HepG2 (cell line): ENCODE measurements around the gene SPI1. TPM values are rescaled to one million over a fixed set of nuclear protein-coding genes. Genes with fewer than 3 reads are reported as not detected.

Experiments
- AGO1 ChIP-seq: fragments of 200-400 bp; formaldehyde crosslinking; IDR thresholded peaks from 2 replicates; pipeline ENCODE4 v1.6.1; 2017; ENCODE audit warnings: mild to moderate bottlenecking, low read depth, low read length, moderate library complexity; ENCODE audit not compliant: poor library complexity, severe bottlenecking
- CENPT ChIP-seq: sonication (generic); formaldehyde crosslinking; IDR thresholded peaks from 2 replicates; pipeline ENCODE4 v1.8.0; 2022; ENCODE audit warnings: low read depth, mild to moderate bottlenecking, moderate library complexity, missing genetic modification reagents
- ERF ChIP-seq: IDR thresholded peaks from 2 replicates; pipeline ENCODE4 v1.6.1; 2018; ENCODE audit warnings: missing biosample characterization, missing genetic modification reagents
- MTA1 ChIP-seq: sonication (generic); formaldehyde crosslinking; IDR thresholded peaks from 2 replicates; pipeline ENCODE4 v1.4.0; 2020; ENCODE audit warnings: missing genetic modification reagents, mild to moderate bottlenecking, borderline replicate concordance
- TARDBP ChIP-seq: sonication (generic); formaldehyde crosslinking; IDR thresholded peaks from 2 replicates; pipeline ENCODE4 v1.8.0; 2022; ENCODE audit warnings: mild to moderate bottlenecking, missing genetic modification reagents
- TBX3 ChIP-seq: fragments of 450-650 bp; IDR thresholded peaks from 2 replicates; pipeline ENCODE4 v1.6.1; 2017; ENCODE audit warnings: antibody characterized with exemption, mild to moderate bottlenecking, inconsistent platforms, borderline replicate concordance
- ZFP90 ChIP-seq: sonication (generic); formaldehyde crosslinking; IDR thresholded peaks from 2 replicates; pipeline ENCODE4 v1.8.0; 2022; ENCODE audit warnings: missing genetic modification reagents, mild to moderate bottlenecking, inconsistent platforms, borderline replicate concordance
- ZNF337 ChIP-seq: sonication (generic); formaldehyde crosslinking; IDR thresholded peaks from 2 replicates; pipeline ENCODE4 v1.5.1; 2020; ENCODE audit warnings: missing genetic modification reagents, low read depth, mild to moderate bottlenecking, borderline replicate concordance
- ZNF430 ChIP-seq: sonication (generic); formaldehyde crosslinking; IDR thresholded peaks from 2 replicates; pipeline ENCODE4 v1.9.0; 2021; ENCODE audit warnings: mild to moderate bottlenecking, missing genetic modification reagents
- ZNF891 ChIP-seq: sonication (generic); formaldehyde crosslinking; IDR thresholded peaks from 2 replicates; pipeline ENCODE4 v1.5.0; 2020; ENCODE audit warnings: mild to moderate bottlenecking, missing genetic modification reagents
- polyA plus RNA-seq, 8 experiments: library from polyadenylated mRNA; depleted of rRNA in 3 of 8; stranded (reverse) in 7 of 8; unstranded in 1 of 8; fragments of >200 nt; fragmentation: Illumina TruSeq in 4 of 8; extraction: Trizol in 4 of 8; gene quantifications; 2 replicates each; pipeline versions ENCODE4 v1.2.1 to v1.2.3, GENCODE V29; 2011 to 2016; ENCODE audit warnings: low read depth in 4 of 8, missing spikeins in 1 of 8, mixed read lengths in 1 of 8; ENCODE audit not compliant: insufficient read depth in 1 of 8
- total RNA-seq, 5 experiments: library from RNA; depleted of rRNA; stranded (reverse); fragments of >200 nt; fragmentation: Illumina TruSeq; extraction: Trizol; gene quantifications; 2 replicates each; pipeline ENCODE4 v1.2.3, GENCODE V29; 2016; ENCODE audit warnings: low read depth in 1 of 5
- TF ChIP-seq, protein P1 (sequence below): sonication (generic); formaldehyde crosslinking; IDR thresholded peaks from 2 replicates; pipeline ENCODE4 v1.4.0; 2020; ENCODE audit warnings: missing genetic modification reagents, borderline replicate concordance
- TF ChIP-seq, protein P2 (sequence below): sonication (generic); formaldehyde crosslinking; IDR thresholded peaks from 2 replicates; pipeline ENCODE4 v1.5.1; 2020; ENCODE audit warnings: missing genetic modification reagents, mild to moderate bottlenecking, borderline replicate concordance
- TF ChIP-seq, protein P3 (sequence below): sonication (generic); formaldehyde crosslinking; IDR thresholded peaks from 2 replicates; pipeline ENCODE4 v1.5.1; 2020; ENCODE audit warnings: mild to moderate bottlenecking, missing genetic modification reagents
- TF ChIP-seq, protein P4 (sequence below): sonication (generic); formaldehyde crosslinking; IDR thresholded peaks from 2 replicates; pipeline ENCODE4 v1.8.1; 2023; ENCODE audit warnings: mild to moderate bottlenecking, moderate library complexity, missing genetic modification reagents

SPI1 gene
- total and polyA plus RNA-seq, 2 of the 13 experiments (the other 11 are each of a cell fraction or from before 2014, with no cell fraction given): not detected

DNA sequence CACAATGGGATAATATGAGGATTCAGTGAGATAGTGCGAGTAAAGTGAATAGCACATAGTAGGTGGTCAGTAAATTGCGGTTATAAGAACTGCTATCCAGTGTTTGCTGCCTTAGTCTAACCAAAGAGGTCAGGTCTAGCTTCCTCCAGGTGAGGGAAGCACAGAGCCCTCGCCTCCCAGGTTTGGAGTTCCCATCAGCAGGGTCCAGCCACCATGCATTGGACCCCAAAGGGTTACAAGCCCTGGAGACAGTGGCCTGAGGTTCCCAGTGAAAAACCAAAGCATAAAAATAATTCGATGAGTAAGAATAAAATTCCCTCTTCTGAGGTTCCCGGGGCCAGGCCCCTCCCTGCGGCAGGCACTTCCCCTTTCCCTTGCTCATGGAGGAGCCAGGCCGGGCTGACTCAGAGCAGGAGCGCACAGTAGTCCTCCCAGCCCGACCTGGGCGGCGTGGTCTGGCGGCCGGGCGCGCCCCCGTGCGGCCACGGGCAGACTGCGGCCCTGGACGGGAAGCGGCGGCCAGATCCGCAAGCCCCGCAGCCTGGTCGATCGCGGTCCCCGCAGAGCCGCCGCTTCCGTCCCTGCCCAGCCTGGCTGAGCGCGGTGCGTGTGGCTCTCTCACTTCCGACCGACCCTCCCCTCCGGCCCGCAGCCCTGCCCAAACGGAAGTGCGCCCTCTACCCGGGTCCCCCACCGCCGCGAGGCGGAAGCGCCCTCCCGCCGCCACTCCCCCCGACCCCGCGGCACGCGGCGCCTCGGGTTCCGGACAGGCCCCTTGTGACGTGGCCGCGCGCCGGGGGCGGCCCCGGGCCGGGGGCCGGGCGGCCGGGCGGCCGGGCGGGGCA lies 29.6 kb upstream of the SPI1 start, which contains the start of gene SLC39A13 (continued):
- TF ChIP-seq, protein P1, sequence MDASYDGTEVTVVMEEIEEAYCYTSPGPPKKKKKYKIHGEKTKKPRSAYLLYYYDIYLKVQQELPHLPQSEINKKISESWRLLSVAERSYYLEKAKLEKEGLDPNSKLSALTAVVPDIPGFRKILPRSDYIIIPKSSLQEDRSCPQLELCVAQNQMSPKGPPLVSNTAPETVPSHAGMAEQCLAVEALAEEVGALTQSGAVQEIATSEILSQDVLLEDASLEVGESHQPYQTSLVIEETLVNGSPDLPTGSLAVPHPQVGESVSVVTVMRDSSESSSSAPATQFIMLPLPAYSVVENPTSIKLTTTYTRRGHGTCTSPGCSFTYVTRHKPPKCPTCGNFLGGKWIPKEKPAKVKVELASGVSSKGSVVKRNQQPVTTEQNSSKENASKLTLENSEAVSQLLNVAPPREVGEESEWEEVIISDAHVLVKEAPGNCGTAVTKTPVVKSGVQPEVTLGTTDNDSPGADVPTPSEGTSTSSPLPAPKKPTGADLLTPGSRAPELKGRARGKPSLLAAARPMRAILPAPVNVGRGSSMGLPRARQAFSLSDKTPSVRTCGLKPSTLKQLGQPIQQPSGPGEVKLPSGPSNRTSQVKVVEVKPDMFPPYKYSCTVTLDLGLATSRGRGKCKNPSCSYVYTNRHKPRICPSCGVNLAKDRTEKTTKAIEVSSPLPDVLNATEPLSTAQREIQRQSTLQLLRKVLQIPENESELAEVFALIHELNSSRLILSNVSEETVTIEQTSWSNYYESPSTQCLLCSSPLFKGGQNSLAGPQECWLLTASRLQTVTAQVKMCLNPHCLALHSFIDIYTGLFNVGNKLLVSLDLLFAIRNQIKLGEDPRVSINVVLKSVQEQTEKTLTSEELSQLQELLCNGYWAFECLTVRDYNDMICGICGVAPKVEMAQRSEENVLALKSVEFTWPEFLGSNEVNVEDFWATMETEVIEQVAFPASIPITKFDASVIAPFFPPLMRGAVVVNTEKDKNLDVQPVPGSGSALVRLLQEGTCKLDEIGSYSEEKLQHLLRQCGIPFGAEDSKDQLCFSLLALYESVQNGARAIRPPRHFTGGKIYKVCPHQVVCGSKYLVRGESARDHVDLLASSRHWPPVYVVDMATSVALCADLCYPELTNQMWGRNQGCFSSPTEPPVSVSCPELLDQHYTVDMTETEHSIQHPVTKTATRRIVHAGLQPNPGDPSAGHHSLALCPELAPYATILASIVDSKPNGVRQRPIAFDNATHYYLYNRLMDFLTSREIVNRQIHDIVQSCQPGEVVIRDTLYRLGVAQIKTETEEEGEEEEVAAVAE (CRISPR knock-in tag): no peak
- peak; percentile 91 for TF ChIP-seq MTA1
- TF ChIP-seq AGO1: no peak
- no peak; the same call in none of the 2 replicates for TF ChIP-seq TARDBP (CRISPR knock-in tag)
- TF ChIP-seq TBX3: no peak
- TF ChIP-seq, protein P2, sequence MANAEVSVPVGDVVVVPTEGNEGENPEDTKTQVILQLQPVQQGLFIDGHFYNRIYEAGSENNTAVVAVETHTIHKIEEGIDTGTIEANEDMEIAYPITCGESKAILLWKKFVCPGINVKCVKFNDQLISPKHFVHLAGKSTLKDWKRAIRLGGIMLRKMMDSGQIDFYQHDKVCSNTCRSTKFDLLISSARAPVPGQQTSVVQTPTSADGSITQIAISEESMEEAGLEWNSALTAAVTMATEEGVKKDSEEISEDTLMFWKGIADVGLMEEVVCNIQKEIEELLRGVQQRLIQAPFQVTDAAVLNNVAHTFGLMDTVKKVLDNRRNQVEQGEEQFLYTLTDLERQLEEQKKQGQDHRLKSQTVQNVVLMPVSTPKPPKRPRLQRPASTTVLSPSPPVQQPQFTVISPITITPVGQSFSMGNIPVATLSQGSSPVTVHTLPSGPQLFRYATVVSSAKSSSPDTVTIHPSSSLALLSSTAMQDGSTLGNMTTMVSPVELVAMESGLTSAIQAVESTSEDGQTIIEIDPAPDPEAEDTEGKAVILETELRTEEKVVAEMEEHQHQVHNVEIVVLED (CRISPR knock-in tag): peak; percentile 81; the same call in 1 of the 2 replicates
- TF ChIP-seq ZNF430 (CRISPR knock-in tag): peak; percentile 88
- TF ChIP-seq, protein P3, sequence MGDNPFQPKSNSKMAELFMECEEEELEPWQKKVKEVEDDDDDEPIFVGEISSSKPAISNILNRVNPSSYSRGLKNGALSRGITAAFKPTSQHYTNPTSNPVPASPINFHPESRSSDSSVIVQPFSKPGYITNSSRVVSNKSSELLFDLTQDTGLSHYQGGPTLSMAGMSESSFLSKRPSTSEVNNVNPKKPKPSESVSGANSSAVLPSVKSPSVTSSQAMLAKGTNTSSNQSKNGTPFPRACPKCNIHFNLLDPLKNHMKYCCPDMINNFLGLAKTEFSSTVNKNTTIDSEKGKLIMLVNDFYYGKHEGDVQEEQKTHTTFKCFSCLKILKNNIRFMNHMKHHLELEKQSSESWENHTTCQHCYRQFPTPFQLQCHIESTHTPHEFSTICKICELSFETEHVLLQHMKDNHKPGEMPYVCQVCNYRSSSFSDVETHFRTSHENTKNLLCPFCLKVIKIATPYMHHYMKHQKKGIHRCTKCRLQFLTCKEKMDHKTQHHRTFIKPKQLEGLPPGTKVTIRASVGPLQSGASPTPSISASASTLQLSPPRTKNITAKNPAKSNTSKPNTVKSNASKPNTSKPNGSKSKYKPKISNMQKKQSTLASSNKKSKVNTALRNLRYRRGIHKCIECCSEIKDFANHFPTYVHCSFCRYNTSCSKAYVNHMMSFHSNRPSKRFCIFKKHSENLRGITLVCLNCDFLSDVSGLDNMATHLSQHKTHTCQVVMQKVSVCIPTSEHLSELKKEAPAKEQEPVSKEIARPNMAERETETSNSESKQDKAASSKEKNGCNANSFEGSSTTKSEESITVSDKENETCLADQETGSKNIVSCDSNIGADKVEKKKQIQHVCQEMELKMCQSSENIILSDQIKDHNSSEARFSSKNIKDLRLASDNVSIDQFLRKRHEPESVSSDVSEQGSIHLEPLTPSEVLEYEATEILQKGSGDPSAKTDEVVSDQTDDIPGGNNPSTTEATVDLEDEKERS (CRISPR knock-in tag): no peak
- 0 out of 2 replicates have a peak, but pooled peaks have one; percentile 68 for TF ChIP-seq CENPT (CRISPR knock-in tag)
- peak; percentile 83; the same call in 1 of the 2 replicates for TF ChIP-seq ZNF337 (CRISPR knock-in tag)
- TF ChIP-seq ZNF891 (CRISPR knock-in tag): no peak
- TF ChIP-seq, protein P4, sequence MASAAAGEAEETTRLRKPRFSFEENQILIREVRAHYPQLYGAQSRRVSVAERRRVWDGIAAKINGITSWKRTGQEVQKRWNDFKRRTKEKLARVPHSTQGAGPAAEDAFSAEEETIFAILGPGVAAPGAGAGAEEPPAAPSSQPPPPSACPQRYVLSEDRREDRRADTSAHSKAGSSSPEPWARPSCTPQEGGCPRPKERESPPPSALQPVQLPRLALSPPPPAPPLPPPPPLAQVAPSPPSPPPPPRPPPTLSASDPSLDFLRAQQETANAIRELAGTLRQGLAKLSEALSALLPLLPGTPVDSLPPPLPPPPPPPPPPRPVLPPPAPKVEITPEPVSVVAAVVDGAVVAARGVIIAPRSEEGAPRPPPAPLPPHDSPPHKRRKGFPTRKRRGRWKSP (CRISPR knock-in tag): peak; percentile 27; the same call in 1 of the 2 replicates
- peak; percentile 65; the same call in 1 of the 2 replicates for TF ChIP-seq ERF (CRISPR knock-in tag)
- peak; percentile 25; the same call in 1 of the 2 replicates for TF ChIP-seq ZFP90 (CRISPR knock-in tag)
